Keratinocyte (primary cell): ENCODE measurements around the gene PRAMEF33. TPM values are rescaled to one million over a fixed set of nuclear protein-coding genes. Genes with fewer than 3 reads are reported as not detected.
"Not testable (repeated sequence)": the region's sequence is repeated elsewhere in the genome, so short reads cannot be mapped to it uniquely, and the experiment has no call there.

Experiments
- DNase-seq: peaks from one replicate; pipeline ENCODE4 v3.0.0-alpha.2; 2011; ENCODE audit warnings: low read depth, missing footprints, low spot score
- FAIRE-seq: peaks from 2 replicates; lab custom pipeline; 2011; peaks lifted over from hg19 to GRCh38; lab: Jason Lieb, UNC
- H2AFZ ChIP-seq: 2 replicates; pipeline ENCODE4 v1.6.0; 2012; ENCODE audit warnings: low read length, control low read depth, inconsistent platforms; ENCODE audit not compliant: control insufficient read depth
- H3K27ac ChIP-seq: 2 replicates; pipeline ENCODE4 v1.5.1; 2011; ENCODE audit warnings: low read length; ENCODE audit not compliant: control insufficient read depth, insufficient read depth
- H3K27me3 ChIP-seq: 3 replicates; pipeline ENCODE4 v1.6.0; 2011; ENCODE audit warnings: low read length; ENCODE audit not compliant: control insufficient read depth, insufficient read depth; ENCODE audit errors: extremely low read depth
- H3K36me3 ChIP-seq, 2 experiments: 2 replicates in 1 of 2; 3 replicates in 1 of 2; pipeline ENCODE4 v1.5.1; 2011; ENCODE audit warnings: low read length in 2 of 2, mild to moderate bottlenecking in 1 of 2; ENCODE audit not compliant: control insufficient read depth in 2 of 2, insufficient read depth in 2 of 2; ENCODE audit errors: extremely low read depth in 1 of 2
- H3K4me1 ChIP-seq: 3 replicates; pipeline ENCODE4 v1.5.1; 2011; ENCODE audit warnings: low read length; ENCODE audit not compliant: control insufficient read depth, insufficient read depth; ENCODE audit errors: extremely low read depth
- H3K4me2 ChIP-seq: 3 replicates; pipeline ENCODE4 v1.6.0; 2011; ENCODE audit warnings: low read depth, low read length; ENCODE audit not compliant: control insufficient read depth, insufficient read depth; ENCODE audit errors: extremely low read depth
- H3K4me3 ChIP-seq, 3 experiments: fragments of 200-600 bp in 1 of 3; sonication (generic) in 1 of 3; 2 replicates in 2 of 3; 3 replicates in 1 of 3; pipeline ENCODE4 v1.5.1; 2011 to 2016; ENCODE audit warnings: low read length in 3 of 3, mild to moderate bottlenecking in 3 of 3, control low read depth in 2 of 3, inconsistent platforms in 1 of 3, low read depth in 1 of 3, mixed read lengths in 1 of 3, mixed run types in 1 of 3, moderate library complexity in 1 of 3; ENCODE audit not compliant: control insufficient read depth in 2 of 3, insufficient read depth in 2 of 3; ENCODE audit errors: extremely low read depth in 1 of 3
- H3K79me2 ChIP-seq: 2 replicates; pipeline ENCODE4 v1.6.0; 2012; ENCODE audit warnings: low read length; ENCODE audit not compliant: control insufficient read depth, insufficient read depth
- H3K9ac ChIP-seq: 3 replicates; pipeline ENCODE4 v1.6.0; 2011; ENCODE audit warnings: low read length; ENCODE audit not compliant: control insufficient read depth, insufficient read depth; ENCODE audit errors: extremely low read depth
- H3K9me1 ChIP-seq: 3 replicates; pipeline ENCODE4 v1.6.0; 2011; ENCODE audit warnings: low read length; ENCODE audit not compliant: control insufficient read depth, insufficient read depth; ENCODE audit errors: extremely low read depth
- H3K9me3 ChIP-seq: 2 replicates; pipeline ENCODE4 v1.5.1; 2012; ENCODE audit warnings: low read depth, low read length; ENCODE audit not compliant: control insufficient read depth
- H4K20me1 ChIP-seq: 3 replicates; pipeline ENCODE4 v1.6.0; 2011; ENCODE audit warnings: low read length; ENCODE audit not compliant: control insufficient read depth, insufficient read depth; ENCODE audit errors: extremely low read depth
- dilution Hi-C: fragments of 300-500 bp; cut with MboI; formaldehyde crosslinking; loops from one replicate; pipeline ENCODE4 v1.7.0; 2020; ENCODE audit warnings: low sequenced_read_pairs; ENCODE audit not compliant: extremely low pct_ligation_motif_present
- polyA plus RNA-seq, 5 experiments: library from polyadenylated mRNA; depleted of rRNA in 3 of 5; stranded (reverse) in 3 of 5; stranded (forward) in 1 of 5; unstranded in 1 of 5; fragments of >200 nt; gene quantifications; 1 replicate in 1 of 5; 2 replicates in 3 of 5; 3 replicates in 1 of 5; pipeline versions ENCODE4 v1.2.1 to v1.2.3, GENCODE V29; 2011 to 2012; ENCODE audit warnings: missing spikeins in 2 of 5, low read depth in 1 of 5, low replicate concordance in 1 of 5

PRAMEF33 gene
- polyA plus RNA-seq, 1 donor (not counting 4 experiments of a cell fraction or from before 2014, with no cell fraction given) = not detected

DNA sequence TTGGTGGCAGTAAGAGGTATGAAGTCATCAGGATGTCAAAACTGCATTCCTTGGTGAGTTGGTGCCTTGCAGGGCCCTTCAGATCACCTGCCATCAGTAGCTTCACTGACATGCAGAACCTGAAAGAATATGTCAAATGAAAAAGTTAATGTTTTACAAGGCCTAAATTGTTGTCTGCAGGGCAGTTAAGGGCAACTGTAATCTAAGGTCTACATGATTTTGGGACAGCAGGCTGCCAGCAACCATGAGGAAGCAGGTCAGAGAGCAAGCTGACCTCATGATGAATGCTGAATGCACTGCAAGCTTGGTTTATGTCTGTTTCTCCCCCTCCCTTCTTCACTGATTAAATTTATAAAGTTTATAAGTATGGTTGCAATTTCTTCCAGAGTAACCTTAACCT lies 1.1 kb upstream of the PRAMEF33 start:
- H3K4me3 ChIP-seq, H3K27ac ChIP-seq, DNase-seq, H3K9me3 ChIP-seq, H3K9me1 ChIP-seq, H3K36me3 ChIP-seq, H3K9ac ChIP-seq, H3K4me2 ChIP-seq, H3K4me1 ChIP-seq, FAIRE-seq, H2AFZ ChIP-seq, H4K20me1 ChIP-seq, H3K27me3 ChIP-seq, H3K79me2 ChIP-seq, dilution Hi-C loops: not testable (repeated sequence)

DNA sequence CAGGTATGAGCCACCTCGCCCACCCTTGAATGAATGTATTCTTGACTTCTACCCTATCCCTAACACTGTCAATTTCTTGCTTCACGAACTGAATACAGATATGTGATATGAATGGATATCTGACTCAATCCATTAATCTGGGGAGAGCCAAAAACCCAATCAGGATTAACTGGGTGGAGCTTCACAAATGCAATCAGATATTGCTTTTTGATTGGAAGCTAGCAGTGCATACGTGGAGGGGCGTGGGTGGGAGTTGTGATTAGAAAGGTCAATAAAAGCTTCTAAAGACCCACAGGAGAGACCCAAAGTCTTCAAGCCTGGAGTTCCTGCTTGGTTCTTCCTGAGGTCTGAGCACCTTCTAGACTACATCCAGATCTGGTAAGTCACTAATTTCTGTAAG lies 11.9 kb downstream of the PRAMEF33 start, which contains the start of gene PRAMEF15:
Gene PRAMEF15 (plus strand): TSS at position 301 of the 400 bp plus-strand sequence. CDS start 2,827 bp downstream, outside the sequence.
- H4K20me1 ChIP-seq, H3K27ac ChIP-seq, H3K4me2 ChIP-seq, H3K36me3 ChIP-seq, H3K27me3 ChIP-seq, dilution Hi-C loops, H2AFZ ChIP-seq, H3K9me1 ChIP-seq, H3K79me2 ChIP-seq, H3K4me3 ChIP-seq, H3K4me1 ChIP-seq, FAIRE-seq, H3K9ac ChIP-seq, H3K9me3 ChIP-seq, DNase-seq: not testable (repeated sequence)

DNA sequence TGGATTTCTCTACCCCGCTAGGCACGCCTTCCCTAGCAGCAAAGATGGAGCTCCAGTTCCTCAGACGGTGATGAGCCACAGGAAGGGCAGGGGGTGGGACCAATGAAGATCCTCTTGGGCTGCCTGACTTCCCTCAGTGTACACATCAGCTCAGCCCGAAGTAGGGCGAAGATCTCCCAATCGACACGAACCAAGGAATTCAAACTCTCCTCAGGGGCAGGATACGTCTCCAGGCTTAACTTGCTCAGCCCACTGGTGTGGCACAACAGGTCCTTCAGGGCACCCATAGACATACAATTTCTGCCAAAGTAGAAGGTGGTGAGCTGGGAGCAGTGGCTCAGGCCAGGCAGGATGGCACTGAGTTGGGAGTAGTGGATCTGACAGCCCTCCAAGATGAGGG lies 39.2 kb downstream of the PRAMEF33 start:
- DNase-seq, H3K4me3 ChIP-seq, H4K20me1 ChIP-seq, H3K9me3 ChIP-seq, H3K79me2 ChIP-seq, FAIRE-seq, H3K4me1 ChIP-seq, H3K4me2 ChIP-seq, H3K36me3 ChIP-seq, H3K27me3 ChIP-seq, H2AFZ ChIP-seq, dilution Hi-C loops, H3K9me1 ChIP-seq, H3K9ac ChIP-seq, H3K27ac ChIP-seq: not testable (repeated sequence)

DNA sequence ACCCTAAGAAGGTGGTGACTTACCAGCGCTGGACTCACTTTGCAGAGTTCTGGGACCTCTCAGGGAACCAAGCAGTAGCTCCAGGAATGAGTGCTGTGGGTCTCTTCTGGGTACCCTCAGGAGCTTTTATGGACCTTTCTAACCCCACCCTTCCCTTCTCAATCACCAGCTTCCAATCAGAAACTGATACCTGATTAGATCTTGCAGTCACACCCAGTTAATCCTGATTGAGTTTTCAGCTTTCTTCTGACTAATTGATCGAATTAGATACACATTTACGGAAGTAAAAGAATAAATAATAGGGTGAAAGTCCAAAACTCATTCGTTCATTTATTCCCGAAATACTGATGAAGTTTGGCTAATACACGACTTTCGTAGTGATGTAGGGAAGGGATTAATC lies 43.7 kb downstream of the PRAMEF33 start, which contains the start of gene PRAMEF14:
Gene PRAMEF14 (minus strand): TSS at position 101 of the 400 bp plus-strand sequence. CDS start 1,820 bp downstream, outside the sequence.
- DNase-seq, H3K27ac ChIP-seq, H3K4me2 ChIP-seq, H3K36me3 ChIP-seq, FAIRE-seq, H3K9ac ChIP-seq, H2AFZ ChIP-seq, H3K27me3 ChIP-seq, H3K4me3 ChIP-seq, H4K20me1 ChIP-seq, dilution Hi-C loops, H3K9me1 ChIP-seq, H3K9me3 ChIP-seq, H3K4me1 ChIP-seq, H3K79me2 ChIP-seq: not testable (repeated sequence)

DNA sequence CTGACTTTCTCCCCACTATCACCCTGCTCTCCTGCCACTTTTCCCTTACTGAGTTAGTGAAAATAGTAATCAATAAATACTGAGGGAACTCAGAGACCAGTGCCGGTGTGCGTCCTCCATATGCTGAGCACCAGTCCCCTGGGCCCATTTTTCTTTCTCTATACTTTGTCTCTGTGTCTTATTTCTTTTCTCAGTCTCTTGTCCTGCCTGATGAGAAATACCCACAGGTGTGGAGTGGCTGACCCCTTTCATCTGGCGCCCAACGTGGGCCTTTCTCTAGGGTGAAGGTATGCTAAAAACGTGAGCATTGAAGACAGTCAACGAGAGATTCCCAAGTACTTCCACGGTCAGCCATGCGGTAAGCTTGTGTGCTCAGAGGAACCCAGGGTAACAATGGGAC lies 50.1 kb downstream of the PRAMEF33 start:
- H3K27me3 ChIP-seq, H3K9me1 ChIP-seq, H3K27ac ChIP-seq, H3K9me3 ChIP-seq, H4K20me1 ChIP-seq, H2AFZ ChIP-seq, H3K9ac ChIP-seq, H3K79me2 ChIP-seq, H3K4me1 ChIP-seq, H3K36me3 ChIP-seq, H3K4me3 ChIP-seq, dilution Hi-C loops, H3K4me2 ChIP-seq, DNase-seq, FAIRE-seq: not testable (repeated sequence)
